Body of pancreas (tissue), 4 donors: ENCODE data around the gene MAML3.

Experiments used
- POLR2A ChIP-seq, 3 donors: fragments of 450-650 bp; IDR thresholded peaks; one replicate each; pipeline ENCODE4 v1.6.1; 2016; ENCODE audit warnings: antibody characterized with exemption in 3 of 3, mild to moderate bottlenecking in 2 of 3
- TF ChIP-seq, protein P1 (sequence below), 7 experiments: fragments of 450-650 bp in 4 of 7; fragments of 200-600 bp in 3 of 7; sonication (generic) in 3 of 7; IDR thresholded peaks; one replicate each; pipeline ENCODE4 v1.5.1; 2016 to 2019; ENCODE audit warnings: antibody characterized with exemption in 7 of 7

DNA sequence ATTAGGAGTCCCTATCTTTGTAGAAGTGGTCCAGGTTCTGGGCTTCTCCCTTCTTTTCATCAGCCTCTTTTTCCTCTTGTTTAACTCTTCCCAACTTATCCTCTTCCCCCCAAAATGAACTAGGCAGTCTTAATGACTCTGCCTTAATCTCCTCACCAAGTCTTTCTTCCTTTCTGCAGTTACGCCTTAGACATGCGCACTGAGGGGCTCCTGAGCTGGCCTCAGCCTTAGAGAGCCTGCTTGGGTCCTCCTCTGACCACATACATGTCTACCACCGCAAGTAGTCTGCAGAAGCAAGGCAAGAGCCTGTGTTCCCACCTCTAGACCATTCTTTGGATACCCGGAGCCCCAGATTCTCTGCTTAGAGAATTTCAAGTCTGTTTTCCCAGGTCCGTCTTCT lies 288.4 kb downstream of the MAML3 start:
- TF ChIP-seq, protein P1, sequence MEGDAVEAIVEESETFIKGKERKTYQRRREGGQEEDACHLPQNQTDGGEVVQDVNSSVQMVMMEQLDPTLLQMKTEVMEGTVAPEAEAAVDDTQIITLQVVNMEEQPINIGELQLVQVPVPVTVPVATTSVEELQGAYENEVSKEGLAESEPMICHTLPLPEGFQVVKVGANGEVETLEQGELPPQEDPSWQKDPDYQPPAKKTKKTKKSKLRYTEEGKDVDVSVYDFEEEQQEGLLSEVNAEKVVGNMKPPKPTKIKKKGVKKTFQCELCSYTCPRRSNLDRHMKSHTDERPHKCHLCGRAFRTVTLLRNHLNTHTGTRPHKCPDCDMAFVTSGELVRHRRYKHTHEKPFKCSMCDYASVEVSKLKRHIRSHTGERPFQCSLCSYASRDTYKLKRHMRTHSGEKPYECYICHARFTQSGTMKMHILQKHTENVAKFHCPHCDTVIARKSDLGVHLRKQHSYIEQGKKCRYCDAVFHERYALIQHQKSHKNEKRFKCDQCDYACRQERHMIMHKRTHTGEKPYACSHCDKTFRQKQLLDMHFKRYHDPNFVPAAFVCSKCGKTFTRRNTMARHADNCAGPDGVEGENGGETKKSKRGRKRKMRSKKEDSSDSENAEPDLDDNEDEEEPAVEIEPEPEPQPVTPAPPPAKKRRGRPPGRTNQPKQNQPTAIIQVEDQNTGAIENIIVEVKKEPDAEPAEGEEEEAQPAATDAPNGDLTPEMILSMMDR (IDR thresholded peaks at IDR 0.05), result no peak
- no peak for TF ChIP-seq POLR2A (IDR thresholded peaks at IDR 0.05)
